ENCODE results near the gene SPINK14.

Gene SPINK14

GRCh38 chr5:148214665-148215185 is 46.4 kb downstream of the SPINK14 start:
- Histone ChIP-seq H3K27me3 (ENCODE audit: insufficient read depth, low read depth) (no peaks in the 10 kb centered on the region), H3K4me1 (ENCODE audit: low read depth, poor library complexity, severe bottlenecking) (no peaks in the 10 kb centered on the region), H3K4me2 (no peak overlapping the region), H3K4me3 (IDR thresholded peaks at IDR 0.05; ENCODE audit: insufficient read depth, low read depth, low read length) (no peak overlapping the region), H4K20me1 (ENCODE audit: insufficient read depth) (no peaks in the 10 kb centered on the region), H3K9ac (no peak overlapping the region), H3K79me2 (ENCODE audit: insufficient read depth, low read depth) (no peaks in the 10 kb centered on the region), H3K36me3 (ENCODE audit: insufficient read depth) (no peaks in the 10 kb centered on the region), H2AFZ (ENCODE audit: low read depth) (no peak overlapping the region), H3K27ac (no peak overlapping the region)
- TF ChIP-seq, protein P1, sequence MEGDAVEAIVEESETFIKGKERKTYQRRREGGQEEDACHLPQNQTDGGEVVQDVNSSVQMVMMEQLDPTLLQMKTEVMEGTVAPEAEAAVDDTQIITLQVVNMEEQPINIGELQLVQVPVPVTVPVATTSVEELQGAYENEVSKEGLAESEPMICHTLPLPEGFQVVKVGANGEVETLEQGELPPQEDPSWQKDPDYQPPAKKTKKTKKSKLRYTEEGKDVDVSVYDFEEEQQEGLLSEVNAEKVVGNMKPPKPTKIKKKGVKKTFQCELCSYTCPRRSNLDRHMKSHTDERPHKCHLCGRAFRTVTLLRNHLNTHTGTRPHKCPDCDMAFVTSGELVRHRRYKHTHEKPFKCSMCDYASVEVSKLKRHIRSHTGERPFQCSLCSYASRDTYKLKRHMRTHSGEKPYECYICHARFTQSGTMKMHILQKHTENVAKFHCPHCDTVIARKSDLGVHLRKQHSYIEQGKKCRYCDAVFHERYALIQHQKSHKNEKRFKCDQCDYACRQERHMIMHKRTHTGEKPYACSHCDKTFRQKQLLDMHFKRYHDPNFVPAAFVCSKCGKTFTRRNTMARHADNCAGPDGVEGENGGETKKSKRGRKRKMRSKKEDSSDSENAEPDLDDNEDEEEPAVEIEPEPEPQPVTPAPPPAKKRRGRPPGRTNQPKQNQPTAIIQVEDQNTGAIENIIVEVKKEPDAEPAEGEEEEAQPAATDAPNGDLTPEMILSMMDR (conservative IDR thresholded peaks at IDR 0.05; ENCODE audit: low read depth, low read length) = no peak

GRCh38 chr5:148221508-148221907 is 53.2 kb downstream of the SPINK14 start:
- TF ChIP-seq, protein P1 (conservative IDR thresholded peaks at IDR 0.05; ENCODE audit: low read depth, low read length) = no peak
- Histone ChIP-seq H4K20me1 (ENCODE audit: insufficient read depth) (no peaks in the 10 kb centered on the region), H3K36me3 (ENCODE audit: insufficient read depth) (no peaks in the 10 kb centered on the region), H3K4me1 (ENCODE audit: low read depth, poor library complexity, severe bottlenecking) (no peaks in the 10 kb centered on the region), H3K79me2 (ENCODE audit: insufficient read depth, low read depth) (no peaks in the 10 kb centered on the region), H3K27ac (no peak overlapping the region), H3K27me3 (ENCODE audit: insufficient read depth, low read depth) (no peaks in the 10 kb centered on the region), H3K9ac (no peak overlapping the region), H3K4me3 (IDR thresholded peaks at IDR 0.05; ENCODE audit: insufficient read depth, low read depth, low read length) (no peak overlapping the region), H2AFZ (ENCODE audit: low read depth) (no peak overlapping the region), H3K4me2 (no peak overlapping the region)

DNA sequence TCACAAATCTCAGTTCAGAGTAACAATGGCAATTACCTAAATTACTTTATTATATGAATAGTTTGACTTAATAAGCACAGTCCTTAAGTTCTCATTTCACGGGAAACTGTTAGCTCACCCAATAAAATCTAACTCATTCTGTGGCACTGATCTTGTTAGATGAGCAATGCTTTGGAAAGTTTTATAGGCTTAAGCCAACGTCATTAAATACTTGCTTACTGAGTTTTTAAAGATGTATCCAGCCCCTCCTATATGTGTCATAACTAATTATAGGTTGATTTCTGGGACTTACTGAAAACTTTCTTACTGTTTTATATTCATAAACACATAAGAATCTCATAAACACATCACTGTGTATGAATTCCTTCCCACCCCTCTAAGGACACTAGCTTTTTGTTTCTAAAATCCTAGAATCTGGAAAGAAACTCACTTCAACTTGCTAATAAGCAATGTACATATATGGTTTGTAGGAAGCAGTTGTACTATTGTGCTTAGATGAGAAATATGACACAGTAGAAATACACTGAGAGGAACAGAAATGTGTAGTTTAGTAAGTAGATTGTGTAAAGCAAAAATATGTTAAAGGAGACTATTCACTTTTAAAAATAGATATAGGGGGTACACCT is 55.9 kb downstream of the SPINK14 start:
- no peak overlapping the region for H3K4me2 ChIP-seq
- no peaks in the 10 kb centered on the region for H4K20me1 ChIP-seq (ENCODE audit: insufficient read depth)
- H3K9ac ChIP-seq = no peak overlapping the region
- H3K36me3 ChIP-seq (ENCODE audit: insufficient read depth) = no peaks in the 10 kb centered on the region
- no peak overlapping the region for H3K4me3 ChIP-seq (IDR thresholded peaks at IDR 0.05; ENCODE audit: insufficient read depth, low read depth, low read length)
- no peak overlapping the region for H2AFZ ChIP-seq (ENCODE audit: low read depth)
- H3K4me1 ChIP-seq (ENCODE audit: low read depth, poor library complexity, severe bottlenecking) = no peaks in the 10 kb centered on the region
- no peak overlapping the region for H3K27ac ChIP-seq
- no peaks in the 10 kb centered on the region for H3K27me3 ChIP-seq (ENCODE audit: insufficient read depth, low read depth)
- H3K79me2 ChIP-seq (ENCODE audit: insufficient read depth, low read depth) = no peaks in the 10 kb centered on the region
- TF ChIP-seq, protein P1 (conservative IDR thresholded peaks at IDR 0.05; ENCODE audit: low read depth, low read length) = no peak

All from KMS-11 (cell line).